ENCODE data around the gene ME3.
"Not testable (repeated sequence)": the region's sequence is repeated elsewhere in the genome, so short reads cannot be mapped to it uniquely, and the experiment has no call there.

The ME3 gene

DNA sequence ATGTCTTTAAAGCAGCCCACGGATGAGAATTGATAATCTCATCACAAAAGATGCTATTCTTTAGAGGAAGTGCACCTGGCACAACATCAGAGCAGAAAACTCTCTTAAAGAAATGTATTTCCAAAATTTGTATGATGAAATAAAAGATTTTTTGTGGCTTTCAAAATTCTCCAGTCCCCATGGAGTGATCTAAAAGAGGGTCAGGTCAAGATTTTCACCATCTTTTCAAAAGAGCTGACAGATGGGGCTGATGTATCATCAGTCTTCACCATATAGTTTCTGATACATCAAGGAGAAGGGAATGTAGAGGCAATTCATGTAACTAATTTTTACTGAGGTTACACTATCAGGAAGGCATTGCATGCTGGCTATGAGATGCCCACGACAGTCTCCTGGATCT is 11.7 kb downstream of the ME3 start:
- DNase-seq: no peak

DNA sequence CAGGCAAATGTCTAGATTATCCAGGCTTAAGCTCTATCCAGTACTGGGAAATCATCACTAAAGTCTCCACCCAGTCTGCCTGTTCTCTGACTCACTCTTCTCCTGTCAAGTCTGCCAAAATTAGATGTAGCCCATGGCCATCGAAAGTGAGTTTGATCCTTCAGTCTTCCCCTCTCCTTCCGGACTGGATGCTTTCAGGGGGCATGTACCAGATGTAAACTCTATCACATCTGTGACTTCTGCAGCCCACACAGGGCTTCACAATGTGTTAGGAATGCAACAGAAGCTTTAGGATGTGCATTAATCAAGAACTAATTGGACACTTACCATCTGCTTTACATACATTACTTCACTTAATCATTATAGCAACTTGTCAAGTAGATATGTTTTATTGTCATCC is 12.3 kb downstream of the ME3 start:
- no peak for DNase-seq

DNA sequence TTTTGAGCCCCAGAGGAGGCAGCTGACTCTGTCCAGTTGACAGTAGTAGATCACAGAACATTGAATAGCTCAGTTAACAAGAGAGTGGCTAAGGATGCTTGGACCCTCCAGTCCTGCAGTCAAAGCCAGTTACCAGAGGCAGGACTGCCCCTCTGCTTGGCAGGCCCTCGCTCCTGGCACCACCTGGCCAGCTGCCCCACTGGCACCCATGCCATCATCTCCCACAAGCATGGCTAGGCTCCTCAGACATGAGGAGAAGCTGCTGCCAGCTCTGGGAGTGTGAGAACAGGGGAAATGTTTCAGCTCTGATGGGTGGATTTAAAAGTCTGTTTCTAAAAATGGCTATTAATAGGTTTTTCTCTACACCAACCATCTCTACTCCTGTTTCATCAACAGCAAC is 13.9 kb downstream of the ME3 start:
- DNase-seq: no peak

DNA sequence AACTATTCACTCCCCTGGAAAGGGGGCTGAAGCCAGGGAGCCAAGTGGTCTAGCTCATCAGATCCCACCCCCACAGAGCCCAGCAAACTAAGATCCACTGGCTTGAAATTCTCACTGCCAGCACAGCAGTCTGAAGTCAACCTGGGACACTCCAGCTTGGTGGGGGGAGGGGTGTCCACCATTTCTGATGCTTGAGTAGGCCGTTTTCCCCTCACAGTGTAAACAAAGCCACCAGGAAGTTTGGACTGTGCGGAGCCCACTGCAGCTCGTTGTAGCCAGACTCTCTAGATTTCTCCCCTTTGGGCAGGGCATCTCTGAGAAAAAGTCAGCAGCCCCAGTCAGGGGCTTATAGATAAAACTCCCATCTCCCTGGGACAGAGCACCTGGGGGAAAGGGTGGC is 27.2 kb downstream of the ME3 start:
- DNase-seq: not testable (repeated sequence)

GRCh38 chr11:86644291-86644690 is 28.1 kb downstream of the ME3 start:
- no peak for DNase-seq

DNA sequence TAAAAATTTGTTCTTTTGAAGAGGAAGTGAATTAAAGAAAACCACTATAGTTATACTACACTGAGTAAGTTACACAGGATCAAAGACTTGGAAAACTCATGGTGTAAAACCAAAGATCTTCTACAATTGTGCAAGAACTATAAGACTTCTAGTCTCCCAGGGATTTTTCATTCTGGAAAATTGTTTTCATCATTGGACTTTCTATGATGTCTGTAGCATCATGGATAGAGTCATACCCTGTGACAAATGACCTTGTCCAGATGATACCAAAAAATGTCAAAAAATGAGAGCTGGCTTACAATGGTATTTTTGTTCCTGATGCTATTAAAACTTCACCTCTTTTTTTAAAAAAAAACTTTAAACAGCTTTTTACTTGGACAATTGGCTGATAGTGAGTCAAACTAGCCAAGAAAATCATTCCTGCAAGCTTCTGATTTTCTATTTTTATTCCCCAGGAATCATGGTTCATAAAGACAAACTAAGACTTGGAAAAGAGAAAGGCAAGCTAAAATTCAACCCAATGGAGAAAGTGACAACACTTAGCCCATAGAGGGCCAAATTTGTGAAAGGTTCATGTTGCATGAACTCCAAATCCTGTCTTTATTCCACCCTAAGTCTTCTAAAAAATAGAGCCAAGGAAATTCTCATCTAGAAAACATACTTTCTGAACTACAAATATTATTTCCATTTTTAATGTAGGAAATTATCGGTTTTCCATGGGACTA is 30.7 kb downstream of the ME3 start:
- DNase-seq: no peak

- DNase-seq: no peak
Measured at GRCh38 chr11:86639137-86639536, 33.3 kb downstream of the ME3 start.

DNA sequence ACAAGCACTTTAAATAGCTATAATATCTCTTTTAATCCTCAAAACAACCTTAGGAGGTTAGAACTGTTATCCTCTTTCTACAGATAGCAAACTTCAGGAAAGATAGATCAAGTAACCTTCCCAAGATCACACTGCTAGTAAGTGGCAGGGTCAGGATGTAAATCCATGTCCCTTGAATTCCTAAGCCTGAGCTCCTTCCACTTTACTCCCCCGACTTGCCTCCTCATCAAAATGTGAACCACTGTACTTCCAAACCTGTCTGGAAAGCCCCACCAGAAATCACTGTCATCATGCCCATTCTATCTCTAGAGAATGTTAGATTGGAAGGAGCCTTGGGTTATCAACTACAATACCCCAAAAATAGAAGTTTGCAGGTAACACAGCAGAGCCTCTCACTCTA is 33.7 kb downstream of the ME3 start:
- no peak for DNase-seq

GRCh38 chr11:86637988-86638387 is 34.4 kb downstream of the ME3 start:
- DNase-seq: no peak

DNA sequence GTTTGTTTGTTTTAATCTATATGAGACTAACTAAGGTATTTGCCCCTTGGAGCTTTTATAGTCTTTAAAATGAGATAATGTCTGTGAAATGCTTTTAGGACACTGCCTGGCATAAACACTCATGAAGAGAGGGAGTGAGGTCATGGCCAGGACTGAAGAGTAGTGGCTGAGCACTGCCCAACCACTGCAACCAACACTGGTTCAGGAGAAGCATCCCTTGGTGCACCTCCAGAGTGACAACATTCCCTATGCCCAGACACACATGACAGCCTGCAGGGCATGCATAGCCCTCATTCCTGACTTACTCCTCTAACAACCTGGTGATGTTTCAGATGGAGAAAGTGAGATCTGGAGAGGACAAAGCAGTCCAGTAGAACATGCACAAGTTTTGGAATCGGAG is 36.1 kb downstream of the ME3 start:
- no peak for DNase-seq

DNA sequence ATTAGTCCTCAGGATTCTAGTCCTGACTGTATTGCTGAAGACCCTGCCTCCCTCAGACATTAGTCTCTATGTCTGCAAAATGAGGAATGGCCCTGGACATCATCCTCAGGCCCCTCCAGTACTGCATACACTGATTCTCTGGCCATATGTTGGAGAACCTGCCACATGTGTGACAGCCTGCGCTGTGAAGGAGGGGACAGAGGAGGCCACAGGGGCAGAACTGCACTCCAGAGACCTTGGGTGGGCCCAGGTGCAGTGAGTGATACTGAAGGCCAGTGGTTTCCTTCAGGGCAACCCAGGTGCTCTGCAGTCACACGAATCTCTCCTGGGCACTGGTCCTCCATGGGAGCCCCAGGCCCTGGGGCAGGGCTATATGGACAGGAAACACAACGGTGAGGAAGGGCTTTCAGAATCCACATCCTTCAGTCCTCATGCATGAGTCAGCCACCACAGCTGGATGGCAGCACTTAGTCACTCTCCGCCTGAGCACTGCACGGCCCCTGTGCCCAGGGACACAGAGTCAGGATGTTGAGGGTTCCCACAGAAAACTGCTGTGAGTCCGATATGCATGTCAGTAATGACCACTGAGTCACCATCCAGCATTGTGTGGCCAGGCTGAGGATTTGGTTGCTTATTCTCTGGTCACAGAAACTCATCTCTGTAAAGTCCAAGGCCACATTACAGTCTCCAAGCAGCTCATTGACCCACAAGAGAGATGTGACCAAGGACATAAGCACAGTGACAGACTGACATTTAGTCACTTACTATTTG is 39.7 kb downstream of the ME3 start:
- no peak for DNase-seq

- no peak for DNase-seq
Measured at GRCh38 chr11:86630229-86630981, 42.0 kb downstream of the ME3 start.

- DNase-seq: no peak
Measured at GRCh38 chr11:86629045-86629706, 43.2 kb downstream of the ME3 start.

DNA sequence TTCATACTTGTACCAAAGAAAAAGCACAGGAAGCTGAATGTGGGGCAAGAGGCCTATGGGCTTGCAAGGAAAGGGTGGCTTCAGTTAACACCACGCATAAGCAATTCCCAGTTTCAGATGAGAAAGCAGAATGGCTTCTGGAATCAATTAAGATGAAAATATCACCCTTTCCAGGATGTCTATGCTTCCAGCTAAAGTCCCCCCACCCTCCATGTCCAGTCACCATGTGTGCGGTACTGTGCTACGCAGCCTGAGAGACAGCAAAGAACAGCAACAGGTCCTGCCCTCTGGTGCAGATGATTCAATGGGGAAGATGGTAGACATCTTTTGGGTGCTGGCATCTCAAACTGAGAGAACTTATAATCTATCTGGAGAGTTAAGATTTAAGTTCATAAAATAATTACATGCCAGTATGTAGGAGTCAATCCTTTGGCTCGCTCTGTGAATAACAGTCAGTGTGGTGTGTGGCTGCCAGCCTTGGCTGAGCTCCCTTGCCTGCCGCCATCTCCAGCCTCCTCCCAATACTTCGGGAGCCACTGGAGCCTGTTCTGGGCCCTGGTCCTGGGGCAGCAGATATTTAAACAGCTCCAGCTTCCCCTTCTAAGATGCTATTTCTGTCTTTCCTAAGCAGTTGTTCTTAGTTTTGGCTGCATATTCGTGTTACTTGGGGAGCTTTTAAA is 44.5 kb downstream of the ME3 start:
- no peak for DNase-seq

DNA sequence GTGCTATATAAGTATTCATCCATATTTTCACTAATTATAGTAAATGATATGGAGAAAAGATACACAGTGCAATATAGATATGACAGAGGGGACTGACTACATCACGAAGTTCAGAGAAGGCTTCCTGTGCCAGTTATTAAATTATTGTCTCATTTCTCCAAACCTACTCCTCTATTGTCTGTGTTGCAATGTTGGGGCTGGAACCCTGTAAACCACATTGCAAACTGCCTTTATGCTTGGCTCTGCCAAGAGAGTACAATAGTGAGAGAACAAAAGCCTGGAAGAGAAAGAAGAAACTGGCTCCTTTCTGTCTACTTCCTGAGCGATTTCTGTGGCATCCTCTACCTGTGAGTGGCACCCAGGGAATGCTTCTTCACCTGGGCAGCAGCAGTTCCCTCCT is 46.4 kb downstream of the ME3 start:
- no peak for DNase-seq

GRCh38 chr11:86625544-86625943 is 46.9 kb downstream of the ME3 start:
- DNase-seq: no peak

GRCh38 chr11:86624366-86624765 is 48.0 kb downstream of the ME3 start:
- DNase-seq: no peak

DNA sequence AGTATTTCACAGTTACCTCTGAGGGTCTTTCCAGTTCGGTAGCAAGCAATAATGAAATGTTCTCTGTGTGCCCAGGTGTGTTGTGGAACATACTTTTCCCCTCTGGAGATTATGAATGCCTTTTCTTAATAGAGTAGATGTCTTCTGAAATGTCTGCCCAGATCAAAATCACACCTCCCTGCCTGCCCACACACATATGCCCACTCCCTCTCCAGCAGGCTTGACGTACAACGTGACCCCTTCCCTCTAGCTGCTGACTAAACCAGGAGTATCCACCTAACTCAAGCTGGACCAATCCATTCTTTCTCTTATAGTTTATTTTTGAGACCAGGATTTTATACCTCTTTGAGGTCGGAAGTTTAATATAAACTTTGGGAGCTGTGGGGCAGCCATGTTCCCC is 48.7 kb downstream of the ME3 start:
- no peak for DNase-seq

- DNase-seq: no peak
Measured at GRCh38 chr11:86623041-86623621, 49.3 kb downstream of the ME3 start.

DNA sequence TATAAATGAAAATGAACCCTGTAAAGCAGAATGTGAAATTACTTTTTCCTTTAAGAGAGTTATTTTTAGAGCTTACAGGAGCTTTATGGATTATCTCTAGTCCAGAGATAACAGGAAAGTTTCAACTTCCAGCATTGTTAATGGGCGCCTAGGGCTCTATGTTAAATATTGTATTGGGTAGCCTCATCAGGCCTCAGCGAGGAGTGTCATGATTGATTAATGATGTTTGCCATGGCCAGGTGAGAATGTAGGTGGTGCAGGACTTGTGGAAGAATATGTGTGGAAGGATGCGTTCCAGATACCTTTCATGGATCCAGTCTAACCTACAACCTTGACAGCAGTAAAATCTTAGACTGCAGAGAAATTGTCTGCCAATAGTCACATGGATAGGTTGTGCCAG is 50.6 kb downstream of the ME3 start:
- no peak for DNase-seq

- no peak for DNase-seq
Measured at GRCh38 chr11:86620891-86621521, 51.4 kb downstream of the ME3 start.

DNA sequence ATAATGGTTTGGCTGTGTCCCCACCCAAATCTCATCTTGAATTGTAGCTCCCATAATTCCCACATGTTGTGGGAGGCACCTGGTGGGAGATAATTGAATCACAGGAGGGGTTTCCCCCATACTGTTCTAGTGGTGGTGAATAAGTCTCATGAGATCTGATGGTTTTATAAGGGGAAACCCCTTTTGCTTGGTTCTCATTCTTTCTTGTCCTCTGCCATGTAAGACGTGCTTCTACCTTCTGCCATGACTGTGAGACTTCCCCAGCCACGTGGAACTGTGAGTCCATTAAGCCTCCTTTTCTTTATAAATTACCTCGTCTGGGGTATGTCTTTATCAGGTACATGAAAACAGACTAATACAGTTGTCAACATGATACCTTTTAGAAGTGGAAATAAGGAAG is 53.0 kb downstream of the ME3 start:
- not testable (repeated sequence) for DNase-seq

Measured in NCI-H510A (cell line).